Gastrocnemius medialis (tissue), 4 donors: ENCODE data around the gene ANKS1B.

ENCODE experiments used
- CTCF ChIP-seq, 5 experiments: fragments of 450-650 bp in 3 of 5; fragments of 200-600 bp in 2 of 5; sonication (generic) in 2 of 5; IDR thresholded peaks in 4 of 5; conservative IDR thresholded peaks in 1 of 5; 1 replicate in 4 of 5; 2 replicates in 1 of 5; pipeline ENCODE4 v1.5.1; 2016 to 2019; ENCODE audit warnings: antibody characterized with exemption in 5 of 5, mild to moderate bottlenecking in 3 of 5, moderate library complexity in 3 of 5
- POLR2A ChIP-seq, 2 donors: fragments of 450-650 bp; IDR thresholded peaks; one replicate each; pipeline ENCODE4 v1.6.1; 2017; ENCODE audit warnings: antibody characterized with exemption in 2 of 2, mild to moderate bottlenecking in 2 of 2, moderate library complexity in 2 of 2

DNA sequence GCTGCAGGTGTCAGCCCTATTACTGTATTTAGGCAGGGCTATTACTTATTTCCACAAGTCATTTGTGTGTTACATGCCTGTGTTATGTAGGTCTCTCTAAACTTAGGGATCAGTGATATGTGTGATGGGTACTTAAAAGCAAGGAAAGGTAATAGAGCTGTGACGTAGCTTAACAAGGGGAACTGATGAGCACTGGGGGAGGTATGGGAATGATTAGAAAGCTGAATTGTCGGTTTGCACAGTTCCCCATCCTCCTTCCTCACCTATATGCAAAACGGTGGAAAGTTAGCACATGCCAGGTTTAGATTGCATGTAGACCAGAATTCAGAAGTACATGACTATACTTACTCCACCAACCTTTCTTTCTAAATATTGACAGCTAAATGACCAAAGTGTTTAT, 831.4 kb downstream of the ANKS1B start:
- TF ChIP-seq CTCF (IDR thresholded peaks at IDR 0.05 in 4 of 5, conservative IDR thresholded peaks at IDR 0.05 in 1 of 5) (no peak), POLR2A (IDR thresholded peaks at IDR 0.05) (no peak)
